ENCODE results near the gene RALGPS1.

DNA sequence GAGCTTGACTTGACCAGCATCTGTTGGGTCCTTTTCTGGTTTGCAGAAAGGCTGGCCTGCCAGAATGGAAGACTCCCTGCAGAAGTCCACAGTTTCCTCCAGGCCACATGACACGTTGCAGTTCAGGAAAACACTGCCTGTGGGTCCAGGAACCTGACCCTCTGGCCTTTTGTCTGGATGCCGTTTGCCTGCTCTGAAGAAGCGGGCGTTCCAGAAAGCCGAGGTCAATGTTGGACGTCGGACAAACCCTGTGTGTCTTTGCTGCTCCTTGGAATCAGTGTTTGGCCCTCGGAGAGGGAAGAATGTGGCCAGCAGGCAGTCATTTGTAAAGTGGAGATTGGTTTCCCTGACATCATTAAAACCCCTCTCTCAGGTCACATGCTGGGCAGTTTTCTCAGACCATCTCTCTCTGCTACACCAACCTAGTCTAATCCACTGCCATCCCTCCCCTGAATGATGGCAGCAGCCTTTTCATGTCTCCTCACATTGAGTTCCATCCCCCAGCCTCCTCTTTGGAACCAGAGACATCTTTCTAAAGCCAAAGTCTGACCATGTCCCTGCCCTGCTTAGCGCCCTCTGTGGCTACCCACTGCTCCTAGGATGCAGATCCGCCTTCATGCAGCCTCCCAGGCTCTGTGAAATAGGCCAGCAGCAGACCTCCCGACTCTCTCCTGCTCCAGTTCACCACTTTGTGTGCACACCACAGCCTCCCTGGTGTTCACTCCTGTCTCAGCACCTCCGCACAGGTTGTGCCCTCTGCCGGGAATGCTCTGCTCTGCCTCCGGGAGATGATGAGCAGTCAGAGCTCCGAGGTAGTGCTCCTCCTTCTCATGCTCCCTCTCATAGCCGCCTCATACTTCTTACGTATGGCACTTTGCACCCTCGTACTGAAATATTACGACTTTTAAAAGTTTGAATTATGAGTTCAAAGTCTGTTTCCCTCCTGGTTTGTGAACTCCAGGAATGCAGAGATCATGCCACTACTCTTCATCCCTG lies 75.6 kb downstream of the RALGPS1 start:
- TF ChIP-seq, protein P1, sequence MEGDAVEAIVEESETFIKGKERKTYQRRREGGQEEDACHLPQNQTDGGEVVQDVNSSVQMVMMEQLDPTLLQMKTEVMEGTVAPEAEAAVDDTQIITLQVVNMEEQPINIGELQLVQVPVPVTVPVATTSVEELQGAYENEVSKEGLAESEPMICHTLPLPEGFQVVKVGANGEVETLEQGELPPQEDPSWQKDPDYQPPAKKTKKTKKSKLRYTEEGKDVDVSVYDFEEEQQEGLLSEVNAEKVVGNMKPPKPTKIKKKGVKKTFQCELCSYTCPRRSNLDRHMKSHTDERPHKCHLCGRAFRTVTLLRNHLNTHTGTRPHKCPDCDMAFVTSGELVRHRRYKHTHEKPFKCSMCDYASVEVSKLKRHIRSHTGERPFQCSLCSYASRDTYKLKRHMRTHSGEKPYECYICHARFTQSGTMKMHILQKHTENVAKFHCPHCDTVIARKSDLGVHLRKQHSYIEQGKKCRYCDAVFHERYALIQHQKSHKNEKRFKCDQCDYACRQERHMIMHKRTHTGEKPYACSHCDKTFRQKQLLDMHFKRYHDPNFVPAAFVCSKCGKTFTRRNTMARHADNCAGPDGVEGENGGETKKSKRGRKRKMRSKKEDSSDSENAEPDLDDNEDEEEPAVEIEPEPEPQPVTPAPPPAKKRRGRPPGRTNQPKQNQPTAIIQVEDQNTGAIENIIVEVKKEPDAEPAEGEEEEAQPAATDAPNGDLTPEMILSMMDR (IDR thresholded peaks at IDR 0.05), result no peak
- no peak for TF ChIP-seq POLR2A (IDR thresholded peaks at IDR 0.05)

Measured in tibial nerve (tissue), 3 donors.